GM18508 (cell line): ENCODE measurements around the gene NR2C2AP.

ENCODE experiments used
- ATAC-seq: cut with Tn5 transposase; IDR thresholded peaks from one replicate; pipeline ENCODE4 v1.9.1; 2021; ENCODE audit warnings: moderate number of reproducible peaks; ENCODE audit not compliant: insufficient read depth, unreplicated experiment

NR2C2AP gene

DNA sequence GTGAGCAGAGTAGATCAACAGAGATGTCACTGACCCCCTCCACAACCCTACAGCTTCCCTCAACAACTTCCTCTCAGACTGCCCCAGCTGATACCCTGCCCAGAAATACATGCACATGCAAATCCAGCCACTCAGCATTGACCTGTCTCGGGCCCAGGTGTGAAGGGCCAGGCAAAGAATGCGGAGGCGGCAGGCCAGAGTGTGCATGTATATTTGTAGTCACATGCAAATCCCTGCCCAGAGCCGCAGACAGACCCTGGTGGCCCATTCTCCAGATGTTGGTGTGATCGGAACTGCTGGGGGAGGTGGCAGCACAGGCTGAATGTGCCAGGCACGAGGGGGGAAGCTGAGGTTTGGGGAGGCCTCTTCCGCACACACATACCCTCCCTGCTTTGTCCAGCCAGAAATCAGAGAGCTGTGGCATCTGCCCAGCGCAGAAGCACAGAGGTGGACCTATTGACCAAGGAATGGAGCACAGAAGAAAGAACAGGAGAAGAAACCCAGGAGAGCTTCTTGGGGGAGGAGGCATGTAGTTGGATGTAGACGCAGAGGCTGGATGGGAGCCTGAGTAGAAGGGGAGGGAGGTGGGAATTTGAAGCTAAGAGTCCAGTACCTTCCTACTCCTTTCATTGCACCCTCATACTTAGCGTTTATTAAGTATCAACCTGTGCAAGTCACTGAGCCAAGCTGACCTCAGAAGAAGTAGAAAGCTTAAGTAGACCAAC lies 47.6 kb downstream of the NR2C2AP start:
- ATAC-seq = no peak

- ATAC-seq = no peak
Observed at GRCh38 chr19:19154768-19155494, 48.3 kb downstream of the NR2C2AP start.

- no peak for ATAC-seq
Observed at GRCh38 chr19:19152668-19153384, 50.4 kb downstream of the NR2C2AP start.

- ATAC-seq = no peak
Observed at GRCh38 chr19:19151418-19151817, 51.8 kb downstream of the NR2C2AP start.
